ENCODE results near the gene CD300C.

Gene CD300C

DNA sequence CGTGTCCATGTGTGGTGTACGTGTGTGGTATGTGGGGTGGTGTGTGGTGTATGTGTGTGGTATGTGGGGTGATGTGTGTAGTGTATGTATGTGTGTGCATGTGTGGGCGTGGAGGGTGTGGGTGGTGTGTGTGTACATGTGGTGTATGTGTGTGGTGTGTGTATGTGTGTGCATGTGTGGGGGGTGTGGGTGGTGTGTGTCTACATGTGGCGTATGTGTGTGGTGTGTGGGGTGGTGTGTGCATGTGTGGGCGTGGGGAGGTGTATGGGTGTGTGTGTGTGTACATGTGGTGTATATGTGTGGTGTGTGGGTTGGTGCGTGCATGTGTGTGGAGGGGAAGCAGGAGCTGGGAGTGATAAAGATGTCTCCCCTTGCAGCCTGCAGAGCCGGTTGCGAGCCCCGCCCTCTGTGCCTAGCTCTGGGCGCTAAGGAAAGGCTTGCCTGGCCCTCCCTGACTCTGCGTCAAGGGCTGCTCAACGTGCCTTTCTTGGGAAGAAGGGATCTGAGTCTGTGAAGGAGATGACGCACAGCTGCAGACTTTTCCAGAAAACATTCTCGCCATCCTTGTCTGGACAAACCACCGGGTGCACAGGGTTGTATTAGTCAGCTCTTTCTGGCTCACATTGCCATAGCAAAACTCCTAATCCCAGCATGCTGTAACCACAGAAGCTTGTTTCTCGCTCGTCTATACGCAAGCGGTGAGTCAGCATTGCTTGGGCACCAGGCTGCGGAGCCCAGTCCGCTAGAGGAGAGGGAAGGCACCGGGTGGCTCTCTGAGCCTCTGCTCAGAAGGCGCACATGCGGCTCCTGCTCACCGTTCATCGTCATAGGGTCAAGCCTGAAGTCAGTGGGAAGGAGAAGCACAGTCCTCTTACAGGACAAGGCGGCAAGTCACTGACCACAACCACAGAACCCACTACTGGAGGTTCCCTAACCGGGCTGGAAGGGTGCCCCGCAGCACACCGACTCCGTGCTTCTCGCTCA, 23.4 kb upstream of the CD300C start:
- TF ChIP-seq CTCF (IDR thresholded peaks at IDR 0.05; ENCODE audit: low read depth, low read length): no peak
- H3K4me3 ChIP-seq (ENCODE audit: low read depth, low read length): no peak overlapping the region

GRCh38 chr17:74568106-74568873, 22.4 kb upstream of the CD300C start:
- H3K4me3 ChIP-seq (ENCODE audit: low read depth, low read length): no peak overlapping the region
- no peak for TF ChIP-seq CTCF (IDR thresholded peaks at IDR 0.05; ENCODE audit: low read depth, low read length)

- no peak for TF ChIP-seq CTCF (IDR thresholded peaks at IDR 0.05; ENCODE audit: low read depth, low read length)
These were observed 21.5 kb upstream of the CD300C start, which contains the start of gene CD300H for GRCh38 chr17:74567397-74567796. Gene CD300H (minus strand): TSS chr17:74567509.

DNA sequence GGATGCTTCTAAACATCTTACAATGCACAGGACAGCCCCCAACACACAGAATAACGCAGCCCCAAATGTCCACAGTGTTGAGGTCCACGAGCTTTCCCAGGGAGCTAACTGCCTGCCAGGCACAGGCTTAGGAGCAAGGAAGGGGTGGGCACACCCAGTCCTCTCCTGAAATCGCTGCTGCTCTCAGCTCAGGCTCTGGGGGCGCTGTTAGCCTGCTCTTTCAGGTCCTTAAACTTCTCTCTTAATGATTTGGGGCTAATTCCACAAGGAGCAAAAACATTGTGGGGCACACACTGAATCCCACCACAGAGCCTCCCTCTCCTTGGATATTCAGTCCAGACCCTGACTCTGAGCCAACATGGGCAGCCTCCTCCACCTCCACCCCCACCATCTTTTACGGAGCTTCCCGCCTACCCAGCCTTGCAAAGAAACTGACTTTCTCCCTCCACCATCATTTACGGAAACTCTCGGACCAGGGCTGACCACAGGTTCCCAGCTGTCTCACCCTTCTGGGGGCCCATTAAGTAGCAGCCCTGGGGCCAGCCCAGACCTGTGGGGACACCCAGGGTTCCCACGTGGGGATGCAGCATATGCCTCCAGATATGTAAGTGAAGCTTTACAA, 20.3 kb upstream of the CD300C start:
- 0 out of 2 replicates have a peak, but pooled peaks have one; percentile 16 for TF ChIP-seq CTCF (IDR thresholded peaks at IDR 0.05; ENCODE audit: low read depth, low read length)
- no peak overlapping the region for H3K4me3 ChIP-seq (ENCODE audit: low read depth, low read length)

More at GRCh38 chr17:74567397-74567796, 21.5 kb upstream of the CD300C start, which contains the start of gene CD300H:
- no peak within 1 kb of the TSS for H3K4me3 ChIP-seq (ENCODE audit: low read depth, low read length)

- no peak for TF ChIP-seq CTCF (IDR thresholded peaks at IDR 0.05; ENCODE audit: low read depth, low read length)
These were observed 19.2 kb upstream of the CD300C start for GRCh38 chr17:74565126-74565525.

GRCh38 chr17:74563358-74563757, 17.4 kb upstream of the CD300C start:
- no peak overlapping the region for H3K4me3 ChIP-seq (ENCODE audit: low read depth, low read length)

More at GRCh38 chr17:74565126-74565525, 19.2 kb upstream of the CD300C start:
- no peak overlapping the region for H3K4me3 ChIP-seq (ENCODE audit: low read depth, low read length)

More at GRCh38 chr17:74563358-74563757, 17.4 kb upstream of the CD300C start:
- no peak for TF ChIP-seq CTCF (IDR thresholded peaks at IDR 0.05; ENCODE audit: low read depth, low read length)
